Mesothelial cell of epicardium (in vitro differentiated cells): Measurements from ENCODE around the gene ITGB4. TPM values are rescaled to one million over a fixed set of nuclear protein-coding genes. Genes with fewer than 3 reads are reported as not detected.
"Not testable (repeated sequence)": the region's sequence is repeated elsewhere in the genome, so short reads cannot be mapped to it uniquely, and the experiment has no call there.

ENCODE experiments used
- DNase-seq, 2 experiments: peaks; one replicate each; pipeline ENCODE4 v3.0.0; 2021; ENCODE audit warnings: low spot score in 2 of 2; ENCODE audit not compliant: unreplicated experiment in 2 of 2
- H3K27ac Mint-ChIP-seq: 2 replicates; pipeline ENCODE4 v1.8.0; 2021; ENCODE audit warnings: mixed read lengths
- H3K27me3 Mint-ChIP-seq: 2 replicates; pipeline ENCODE4 v1.8.0; 2021; ENCODE audit warnings: low read depth, mixed read lengths
- H3K36me3 Mint-ChIP-seq: 2 replicates; pipeline ENCODE4 v1.8.0; 2021; ENCODE audit warnings: mixed read lengths
- H3K4me1 Mint-ChIP-seq: 2 replicates; pipeline ENCODE4 v1.8.0; 2021; ENCODE audit warnings: mixed read lengths
- H3K4me3 Mint-ChIP-seq: 2 replicates; pipeline ENCODE4 v1.8.0; 2021; ENCODE audit warnings: mild to moderate bottlenecking, moderate library complexity, mixed read lengths
- H3K9me3 Mint-ChIP-seq: 2 replicates; pipeline ENCODE4 v1.8.0; 2021; ENCODE audit warnings: mixed read lengths
- total RNA-seq: library from RNA; stranded (reverse); gene quantifications from 3 replicates; pipeline ENCODE4 v1.2.1, GENCODE V29; 2021
- TF ChIP-seq, protein P1 (sequence below): fragments of 200-600 bp; sonication (generic); IDR thresholded peaks from one replicate; pipeline ENCODE4 v1.5.0; 2021; ENCODE audit warnings: antibody characterized with exemption; ENCODE audit not compliant: unreplicated experiment

The ITGB4 gene
- total RNA-seq, 1 donor from 2014 or later = 117 TPM

DNA sequence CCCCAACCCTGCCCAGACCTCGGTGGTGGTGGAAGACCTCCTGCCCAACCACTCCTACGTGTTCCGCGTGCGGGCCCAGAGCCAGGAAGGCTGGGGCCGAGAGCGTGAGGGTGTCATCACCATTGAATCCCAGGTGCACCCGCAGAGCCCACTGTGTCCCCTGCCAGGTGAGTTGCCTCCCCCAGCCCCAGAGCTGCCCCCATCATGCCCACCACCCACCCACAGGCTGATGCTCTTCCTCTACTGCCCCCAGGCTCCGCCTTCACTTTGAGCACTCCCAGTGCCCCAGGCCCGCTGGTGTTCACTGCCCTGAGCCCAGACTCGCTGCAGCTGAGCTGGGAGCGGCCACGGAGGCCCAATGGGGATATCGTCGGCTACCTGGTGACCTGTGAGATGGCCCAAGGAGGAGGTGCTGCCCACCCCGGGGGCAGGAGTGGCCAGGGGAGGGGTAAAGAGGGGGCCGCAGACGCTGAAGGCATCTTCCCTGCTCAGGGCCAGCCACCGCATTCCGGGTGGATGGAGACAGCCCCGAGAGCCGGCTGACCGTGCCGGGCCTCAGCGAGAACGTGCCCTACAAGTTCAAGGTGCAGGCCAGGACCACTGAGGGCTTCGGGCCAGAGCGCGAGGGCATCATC is 35.3 kb downstream of the ITGB4 start:
- Mint-ChIP-seq H3K4me3 (no peak overlapping the region), H3K36me3 (peaks cover 2% of the 10 kb centered on the region), H3K27ac (no peak overlapping the region), H3K9me3 (no peaks in the 10 kb centered on the region), H3K4me1 (peaks cover 7% of the 10 kb centered on the region), H3K27me3 (no peaks in the 10 kb centered on the region)
- TF ChIP-seq, protein P1, sequence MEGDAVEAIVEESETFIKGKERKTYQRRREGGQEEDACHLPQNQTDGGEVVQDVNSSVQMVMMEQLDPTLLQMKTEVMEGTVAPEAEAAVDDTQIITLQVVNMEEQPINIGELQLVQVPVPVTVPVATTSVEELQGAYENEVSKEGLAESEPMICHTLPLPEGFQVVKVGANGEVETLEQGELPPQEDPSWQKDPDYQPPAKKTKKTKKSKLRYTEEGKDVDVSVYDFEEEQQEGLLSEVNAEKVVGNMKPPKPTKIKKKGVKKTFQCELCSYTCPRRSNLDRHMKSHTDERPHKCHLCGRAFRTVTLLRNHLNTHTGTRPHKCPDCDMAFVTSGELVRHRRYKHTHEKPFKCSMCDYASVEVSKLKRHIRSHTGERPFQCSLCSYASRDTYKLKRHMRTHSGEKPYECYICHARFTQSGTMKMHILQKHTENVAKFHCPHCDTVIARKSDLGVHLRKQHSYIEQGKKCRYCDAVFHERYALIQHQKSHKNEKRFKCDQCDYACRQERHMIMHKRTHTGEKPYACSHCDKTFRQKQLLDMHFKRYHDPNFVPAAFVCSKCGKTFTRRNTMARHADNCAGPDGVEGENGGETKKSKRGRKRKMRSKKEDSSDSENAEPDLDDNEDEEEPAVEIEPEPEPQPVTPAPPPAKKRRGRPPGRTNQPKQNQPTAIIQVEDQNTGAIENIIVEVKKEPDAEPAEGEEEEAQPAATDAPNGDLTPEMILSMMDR = no peak
- no peak for DNase-seq

GRCh38 chr17:75757086-75757681 is 35.9 kb downstream of the ITGB4 start:
- H3K36me3 Mint-ChIP-seq = peaks cover 2% of the 10 kb centered on the region
- H3K27me3 Mint-ChIP-seq = no peaks in the 10 kb centered on the region
- no peaks in the 10 kb centered on the region for H3K9me3 Mint-ChIP-seq
- peaks cover 7% of the 10 kb centered on the region for H3K4me1 Mint-ChIP-seq
- H3K4me3 Mint-ChIP-seq = no peak overlapping the region
- TF ChIP-seq, protein P1 = no peak
- no peak for DNase-seq
- no peak overlapping the region for H3K27ac Mint-ChIP-seq

DNA sequence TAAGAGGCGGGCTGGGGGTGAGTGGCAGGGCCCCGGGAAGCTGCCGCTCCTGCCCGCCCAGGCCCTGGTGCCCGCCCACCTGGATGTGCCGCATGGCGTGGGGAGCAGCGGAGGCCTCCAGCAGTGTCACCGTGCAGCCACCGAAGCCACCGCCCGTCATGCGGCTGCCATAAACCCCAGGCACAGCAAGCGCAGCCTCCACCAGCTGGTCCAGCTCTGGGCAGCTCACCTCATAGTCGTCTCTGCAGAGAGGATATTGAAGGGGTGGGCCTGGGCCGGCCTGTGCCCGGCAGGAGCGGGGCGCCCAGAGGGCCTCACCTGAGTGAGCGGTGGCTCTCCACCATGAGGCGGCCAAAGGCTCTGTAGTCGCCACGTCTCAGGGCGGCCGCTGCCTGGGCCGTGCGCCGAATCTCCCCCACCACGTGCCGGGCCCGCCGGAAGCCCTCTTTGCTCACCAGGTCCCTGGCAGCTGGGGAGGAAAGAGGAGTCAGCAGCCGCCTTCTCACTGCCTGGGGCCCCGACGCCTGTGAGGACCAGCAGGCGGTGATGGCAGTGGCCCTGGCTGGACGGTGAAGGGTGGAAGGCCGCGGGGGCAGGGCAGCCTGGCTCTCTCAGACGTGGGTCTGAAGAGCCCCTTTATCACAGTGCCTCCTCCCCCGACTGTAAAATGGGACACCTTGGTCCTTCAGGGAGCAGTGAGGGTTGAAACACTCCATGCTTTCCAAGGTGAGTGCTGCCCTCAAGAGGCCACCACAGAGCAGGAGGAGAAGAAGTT is 37.1 kb downstream of the ITGB4 start:
- Mint-ChIP-seq H3K36me3 (peaks cover 2% of the 10 kb centered on the region), H3K27ac (no peak overlapping the region), H3K4me3 (no peak overlapping the region), H3K4me1 (peaks cover 8% of the 10 kb centered on the region), H3K9me3 (no peaks in the 10 kb centered on the region), H3K27me3 (no peaks in the 10 kb centered on the region)
- TF ChIP-seq, protein P1 = no peak
- no peak for DNase-seq

DNA sequence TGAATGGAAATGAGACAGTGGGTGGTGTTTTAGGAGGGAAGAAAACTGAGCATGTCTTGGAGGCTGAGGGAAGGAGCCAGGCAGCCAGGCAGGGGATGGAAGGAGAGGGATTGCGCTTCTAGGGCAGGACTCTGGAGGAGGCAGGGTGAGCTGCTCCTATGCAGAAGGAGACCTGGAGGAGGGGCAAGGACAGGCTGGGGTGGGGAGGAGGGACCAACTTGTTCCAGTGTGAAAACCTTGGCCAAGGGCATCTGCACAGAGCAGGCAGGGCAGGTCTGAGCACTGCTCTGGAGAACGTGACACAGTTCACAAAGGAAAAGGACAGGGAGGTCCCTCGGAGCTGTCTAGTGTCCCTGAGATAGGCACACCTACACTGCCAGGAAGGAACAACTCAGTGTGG is 38.2 kb downstream of the ITGB4 start:
- Mint-ChIP-seq H3K27ac (peak overlapping the region; percentile 39), H3K9me3 (no peaks in the 10 kb centered on the region), H3K27me3 (no peaks in the 10 kb centered on the region), H3K4me1 (peaks cover 13% of the 10 kb centered on the region), H3K36me3 (peaks cover 2% of the 10 kb centered on the region), H3K4me3 (no peak overlapping the region)
- no peak for DNase-seq
- TF ChIP-seq, protein P1 = no peak

DNA sequence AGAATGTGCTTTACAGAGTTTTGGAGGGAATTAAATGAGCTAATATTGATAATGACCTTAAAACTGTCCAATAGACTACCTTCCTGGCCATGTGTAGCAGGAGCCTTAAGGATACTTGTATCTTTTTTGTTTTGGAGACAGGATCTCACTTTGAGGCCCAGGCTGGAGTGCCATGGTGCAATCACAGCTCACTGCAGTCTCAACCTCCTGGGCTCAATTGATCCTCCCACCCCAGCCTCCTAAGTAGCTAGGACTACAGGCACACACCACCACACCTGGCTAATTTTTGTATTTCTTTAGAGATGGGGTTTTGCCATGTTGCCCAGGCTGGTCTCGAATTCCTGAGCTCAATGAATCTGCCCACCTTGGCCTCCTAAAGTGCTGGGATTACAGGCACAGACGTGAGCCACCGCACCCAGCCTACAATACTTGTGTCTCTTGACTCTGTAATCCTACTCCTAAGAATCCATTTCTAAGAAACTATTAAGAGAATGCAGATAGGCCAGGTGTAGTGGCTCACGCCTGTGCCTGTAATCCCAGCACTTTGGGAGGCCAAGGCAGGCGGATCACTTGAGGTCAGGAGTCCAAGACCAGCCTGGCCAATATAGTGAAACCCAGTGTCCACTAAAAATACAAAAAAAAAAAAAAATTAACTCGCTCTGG is 38.9 kb downstream of the ITGB4 start:
- H3K4me3 Mint-ChIP-seq, H3K9me3 Mint-ChIP-seq, DNase-seq, H3K4me1 Mint-ChIP-seq, H3K36me3 Mint-ChIP-seq, H3K27me3 Mint-ChIP-seq, H3K27ac Mint-ChIP-seq: not testable (repeated sequence)
